H9 (cell line): Measurements from ENCODE around the gene DPP6. TPM values are rescaled to one million over a fixed set of nuclear protein-coding genes. Genes with fewer than 3 reads are reported as not detected.

ENCODE experiments used
- DNase-seq: peaks from one replicate; pipeline ENCODE4 v3.0.0-alpha.2; 2017
- H2AFZ ChIP-seq: one replicate; pipeline ENCODE4 v1.6.1; 2013; ENCODE audit warnings: mild to moderate bottlenecking, low read length, control low read depth, moderate library complexity
- H2AK5ac ChIP-seq: 2 replicates; pipeline ENCODE4 v1.6.1; 2013; ENCODE audit warnings: low read length, control low read depth, mixed read lengths; ENCODE audit not compliant: insufficient read length
- H2BK120ac ChIP-seq: one replicate; pipeline ENCODE4 v1.6.1; 2013; ENCODE audit warnings: low read depth, mild to moderate bottlenecking, low read length, control low read depth, inconsistent platforms; ENCODE audit not compliant: poor library complexity, severe bottlenecking
- H2BK12ac ChIP-seq: 2 replicates; pipeline ENCODE4 v1.6.1; 2013; ENCODE audit warnings: low read length, control low read depth, mixed read lengths, low read depth; ENCODE audit not compliant: insufficient read length
- H2BK15ac ChIP-seq: 2 replicates; pipeline ENCODE4 v1.6.1; 2013; ENCODE audit warnings: low read depth, low read length, control low read depth
- H2BK20ac ChIP-seq: one replicate; pipeline ENCODE4 v1.6.1; 2013; ENCODE audit warnings: low read depth, mild to moderate bottlenecking, low read length, control low read depth, inconsistent platforms; ENCODE audit not compliant: poor library complexity, severe bottlenecking
- H2BK5ac ChIP-seq: 2 replicates; pipeline ENCODE4 v1.6.1; 2013; ENCODE audit warnings: low read length, control low read depth, mixed read lengths; ENCODE audit not compliant: insufficient read length
- H3K14ac ChIP-seq: 2 replicates; pipeline ENCODE4 v1.6.1; 2013; ENCODE audit warnings: low read length, control low read depth; ENCODE audit not compliant: insufficient read depth
- H3K18ac ChIP-seq: 2 replicates; pipeline ENCODE4 v1.6.1; 2013; ENCODE audit warnings: low read depth, mild to moderate bottlenecking, mixed read lengths, low read length, control low read depth; ENCODE audit not compliant: insufficient read length
- H3K23ac ChIP-seq: 2 replicates; pipeline ENCODE4 v1.6.1; 2013; ENCODE audit warnings: low read length, control low read depth, mixed read lengths, low read depth; ENCODE audit not compliant: insufficient read length
- H3K23me2 ChIP-seq: 2 replicates; pipeline ENCODE4 v1.6.1; 2013; ENCODE audit warnings: low read depth, mild to moderate bottlenecking, mixed read lengths, low read length, control low read depth; ENCODE audit not compliant: insufficient read length, poor library complexity, severe bottlenecking
- H3K27ac ChIP-seq: 2 replicates; pipeline ENCODE4 v1.5.1; 2013; ENCODE audit warnings: low read length, control low read depth, mixed read lengths, low read depth; ENCODE audit not compliant: insufficient read length
- H3K27me3 ChIP-seq: 2 replicates; pipeline ENCODE4 v1.6.1; 2013; ENCODE audit warnings: low read length, control low read depth, inconsistent platforms; ENCODE audit not compliant: insufficient read depth
- H3K4ac ChIP-seq: 2 replicates; pipeline ENCODE4 v1.6.1; 2013; ENCODE audit warnings: low read depth, mild to moderate bottlenecking, control low read depth, inconsistent platforms, low read length, moderate library complexity
- H3K4me1 ChIP-seq: 2 replicates; pipeline ENCODE4 v1.6.1; 2013; ENCODE audit warnings: low read length, control low read depth, inconsistent platforms; ENCODE audit not compliant: insufficient read depth
- H3K4me2 ChIP-seq: 2 replicates; pipeline ENCODE4 v1.6.1; 2013; ENCODE audit warnings: low read length, control low read depth, mixed read lengths; ENCODE audit not compliant: insufficient read length, insufficient read depth
- H3K56ac ChIP-seq: 2 replicates; pipeline ENCODE4 v1.6.1; 2013; ENCODE audit warnings: low read depth, mild to moderate bottlenecking, mixed read lengths, low read length, control low read depth; ENCODE audit not compliant: insufficient read length
- H3K79me1 ChIP-seq: 2 replicates; pipeline ENCODE4 v1.6.1; 2013; ENCODE audit warnings: low read depth, mild to moderate bottlenecking, moderate library complexity, low read length, control low read depth, inconsistent platforms; ENCODE audit not compliant: insufficient read depth, poor library complexity, severe bottlenecking
- H3K79me2 ChIP-seq: 2 replicates; pipeline ENCODE4 v1.6.1; 2013; ENCODE audit warnings: low read length, control low read depth, inconsistent platforms; ENCODE audit not compliant: insufficient read depth
- H3K9ac ChIP-seq: 2 replicates; pipeline ENCODE4 v1.6.1; 2013; ENCODE audit warnings: low read length, control low read depth, mixed read lengths; ENCODE audit not compliant: insufficient read length; ENCODE audit errors: extremely low read depth
- H3K9me3 ChIP-seq: one replicate; pipeline ENCODE4 v1.6.1; 2013; ENCODE audit warnings: low read depth, low read length, inconsistent platforms; ENCODE audit not compliant: control insufficient read depth
- H3T11ph ChIP-seq: one replicate; pipeline ENCODE4 v1.6.1; 2013; ENCODE audit warnings: mild to moderate bottlenecking, low read length, control low read depth, inconsistent platforms
- H4K20me1 ChIP-seq: one replicate; pipeline ENCODE4 v1.6.1; 2013; ENCODE audit not compliant: control insufficient read depth, insufficient read length, insufficient read depth
- H4K5ac ChIP-seq: 2 replicates; pipeline ENCODE4 v1.6.1; 2013; ENCODE audit warnings: low read depth, mild to moderate bottlenecking, mixed read lengths, low read length, control low read depth; ENCODE audit not compliant: insufficient read length
- H4K8ac ChIP-seq: replicated peaks from 2 replicates; pipeline ENCODE4 v1.6.1; 2013; ENCODE audit warnings: low read length, control low read depth, mixed read lengths, low read depth; ENCODE audit not compliant: insufficient read length
- H4K91ac ChIP-seq: 2 replicates; pipeline ENCODE4 v1.6.1; 2013; ENCODE audit warnings: low read depth, mild to moderate bottlenecking, moderate library complexity, mixed read lengths, low read length, control low read depth; ENCODE audit not compliant: insufficient read length
- H3K27ac Mint-ChIP-seq, 3 experiments: 2 replicates in 2 of 3; 3 replicates in 1 of 3; pipeline ENCODE4 v1.8.0; 2020 to 2021; ENCODE audit warnings: mixed read lengths in 3 of 3, mild to moderate bottlenecking in 1 of 3, moderate library complexity in 1 of 3
- H3K27me3 Mint-ChIP-seq: 2 replicates; pipeline ENCODE4 v1.8.0; 2021; ENCODE audit warnings: low read depth, mild to moderate bottlenecking, moderate library complexity, mixed read lengths
- H3K36me3 Mint-ChIP-seq, 3 experiments: 2 replicates in 2 of 3; 3 replicates in 1 of 3; pipeline ENCODE4 v1.8.0; 2020 to 2021; ENCODE audit warnings: low read depth in 3 of 3, mixed read lengths in 3 of 3; ENCODE audit not compliant: insufficient read depth in 1 of 3
- H3K4me1 Mint-ChIP-seq, 2 experiments: 2 replicates each; pipeline ENCODE4 v1.8.0; 2020; ENCODE audit warnings: mixed read lengths in 2 of 2
- H3K4me3 Mint-ChIP-seq, 2 experiments: 2 replicates in 1 of 2; 3 replicates in 1 of 2; pipeline ENCODE4 v1.8.0; 2020 to 2021; ENCODE audit warnings: mild to moderate bottlenecking in 2 of 2, mixed read lengths in 2 of 2, moderate library complexity in 1 of 2
- H3K9me3 Mint-ChIP-seq, 2 experiments: 2 replicates in 1 of 2; 3 replicates in 1 of 2; pipeline ENCODE4 v1.8.0; 2020; ENCODE audit warnings: mild to moderate bottlenecking in 2 of 2, mixed read lengths in 2 of 2, moderate library complexity in 1 of 2
- CTCF ChIP-seq: fragments of 200-600 bp; sonication (generic); conservative IDR thresholded peaks from 3 replicates; pipeline ENCODE4 v1.8.0; 2021; ENCODE audit warnings: antibody characterized with exemption, mild to moderate bottlenecking
- WGBS: extraction: QIAGEN DNeasy Blood & Tissue Kit; methylation state at CpG from one replicate; pipeline ENCODE4 v1.1.7; 2013; ENCODE audit warnings: missing lambda C conversion rate, low lambda C conversion rate, mixed read lengths; ENCODE audit not compliant: insufficient read length; ENCODE audit errors: extremely low coverage; 5-methylcytosine and 5-hydroxymethylcytosine counted together
- total RNA-seq: library from RNA; stranded (reverse); gene quantifications from 2 replicates; pipeline ENCODE4 v1.2.1, GENCODE V29; 2021

Gene DPP6
- total RNA-seq, 1 experiment from 2014 or later = 4.5 TPM

- Histone ChIP-seq H2BK15ac (no peak overlapping the region), H3K23me2 (no peaks in the 10 kb centered on the region), H3K79me2 (no peaks in the 10 kb centered on the region), H3T11ph (no peak overlapping the region), H3K4ac (no peak overlapping the region), H3K9me3 (no peaks in the 10 kb centered on the region), H4K20me1 (no peaks in the 10 kb centered on the region), H3K14ac (no peak overlapping the region), H3K56ac (no peak overlapping the region), H2BK12ac (no peak overlapping the region), H4K5ac (no peak overlapping the region), H3K9ac (no peak overlapping the region), H2BK120ac (no peak overlapping the region), H3K79me1 (no peaks in the 10 kb centered on the region), H2AFZ (no peak overlapping the region), H4K91ac (no peak overlapping the region), H3K4me1 (peaks cover 28% of the 10 kb centered on the region), H3K27me3 (no peaks in the 10 kb centered on the region), H2BK5ac (no peak overlapping the region), H4K8ac (no peak overlapping the region), H3K18ac (no peak overlapping the region), H3K23ac (no peak overlapping the region), H2AK5ac (no peak overlapping the region), H3K4me2 (peak overlapping the region; percentile 19), H2BK20ac (no peak overlapping the region), H3K27ac (no peak overlapping the region)
- Mint-ChIP-seq H3K4me3 (peak overlapping the region; percentile 28 to 55; a peak in 4 of 5 replicates), H3K4me1 (peaks cover 62 to 68% of the 10 kb centered on the region in 2 experiments), H3K27me3 (no peaks in the 10 kb centered on the region), H3K27ac (peak overlapping the region in 2 of 3 experiments; percentile 93 to 94; a peak in 4 of 7 replicates), H3K9me3 (no peaks in the 10 kb centered on the region), H3K36me3 (no peaks in the 10 kb centered on the region)
- no peak for DNase-seq
- no peak for TF ChIP-seq CTCF
- no CpG with 5 or more reads among the region's 10 CpGs for WGBS
Observed at GRCh38 chr7:154183482-154183881, 131.3 kb downstream of the DPP6 start.
